Stimulated activated memory B cell treated with anti-CD40 and anti-IgM and Interleukin-4, amounts not matched to agents 10 μg/mL and 1 μg/mL and 100 μg/mL, for 72 hours (primary cell): ENCODE data around the gene PTPRJ.
A peak's percentile ranks its signal among the peaks of the same experiment; 100 is the strongest.
"Not testable (repeated sequence)": the region's sequence is repeated elsewhere in the genome, so short reads cannot be mapped to it uniquely, and the experiment has no call there.

Source experiments
- ATAC-seq: fragments of 150-1000 bp; cut with Tn5 transposase; 2 replicates; pipeline ENCODE4 v1.10.0; 2021
- H3K27ac Mint-ChIP-seq: one replicate; pipeline ENCODE4 v1.8.0; 2022; ENCODE audit warnings: mild to moderate bottlenecking, mixed read lengths
- H3K27me3 Mint-ChIP-seq: one replicate; pipeline ENCODE4 v1.8.0; 2022; ENCODE audit warnings: mixed read lengths
- H3K36me3 Mint-ChIP-seq: one replicate; pipeline ENCODE4 v1.8.0; 2022; ENCODE audit warnings: mixed read lengths
- H3K4me1 Mint-ChIP-seq: one replicate; pipeline ENCODE4 v1.8.0; 2022; ENCODE audit warnings: mixed read lengths
- H3K4me3 Mint-ChIP-seq: one replicate; pipeline ENCODE4 v1.8.0; 2022; ENCODE audit warnings: mild to moderate bottlenecking, moderate library complexity, mixed read lengths
- H3K9me3 Mint-ChIP-seq: one replicate; pipeline ENCODE4 v1.8.0; 2022; ENCODE audit warnings: mixed read lengths

PTPRJ gene

DNA sequence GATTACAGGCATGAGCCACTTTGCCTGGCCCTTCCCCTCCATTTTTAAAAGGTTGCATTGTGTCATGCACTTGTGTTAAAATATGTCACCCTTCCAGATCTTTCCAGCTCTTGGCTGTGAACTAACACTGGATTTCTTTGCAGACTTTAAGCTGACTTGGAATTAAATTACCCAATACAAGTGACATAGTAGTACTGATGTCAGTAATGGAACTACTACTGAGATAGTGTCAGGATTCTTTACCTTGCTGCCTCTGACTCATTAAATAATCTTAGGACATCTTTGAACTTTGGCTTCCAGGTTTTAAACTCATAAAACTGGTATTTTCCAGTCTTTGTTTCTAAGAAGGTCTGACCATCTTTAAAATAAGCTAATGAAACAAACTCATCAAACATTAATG lies 184.5 kb downstream of the PTPRJ start:
- Mint-ChIP-seq H3K9me3 (no peaks in the 10 kb centered on the region), H3K36me3 (peaks cover 79% of the 10 kb centered on the region), H3K27me3 (no peaks in the 10 kb centered on the region), H3K27ac (no peak overlapping the region), H3K4me3 (no peak overlapping the region), H3K4me1 (peaks cover 4% of the 10 kb centered on the region)
- no peak for ATAC-seq

DNA sequence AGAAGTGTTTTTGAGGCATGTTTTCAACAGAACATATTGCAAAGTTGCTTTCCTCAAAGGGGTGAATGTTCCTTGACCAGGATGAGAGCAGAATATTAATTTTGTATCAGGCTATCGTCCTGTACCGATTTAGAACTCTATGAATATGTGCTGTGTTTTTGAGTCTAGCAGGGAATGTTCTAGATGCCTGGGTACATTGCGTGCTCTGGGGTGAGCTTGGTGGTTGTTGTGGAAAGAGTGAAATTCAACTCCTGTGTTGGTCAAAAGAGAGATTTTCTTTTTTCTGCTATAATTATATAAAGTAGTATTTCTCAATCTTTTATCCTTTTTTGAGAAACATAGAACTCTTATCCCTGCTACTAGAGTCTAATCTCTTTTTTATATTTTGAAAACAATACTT lies 185.1 kb downstream of the PTPRJ start:
- peaks cover 9% of the 10 kb centered on the region for H3K4me1 Mint-ChIP-seq
- H3K4me3 Mint-ChIP-seq = no peak overlapping the region
- H3K27ac Mint-ChIP-seq = no peak overlapping the region
- H3K36me3 Mint-ChIP-seq = peaks cover 73% of the 10 kb centered on the region
- H3K9me3 Mint-ChIP-seq = no peaks in the 10 kb centered on the region
- no peaks in the 10 kb centered on the region for H3K27me3 Mint-ChIP-seq
- no peak for ATAC-seq

DNA sequence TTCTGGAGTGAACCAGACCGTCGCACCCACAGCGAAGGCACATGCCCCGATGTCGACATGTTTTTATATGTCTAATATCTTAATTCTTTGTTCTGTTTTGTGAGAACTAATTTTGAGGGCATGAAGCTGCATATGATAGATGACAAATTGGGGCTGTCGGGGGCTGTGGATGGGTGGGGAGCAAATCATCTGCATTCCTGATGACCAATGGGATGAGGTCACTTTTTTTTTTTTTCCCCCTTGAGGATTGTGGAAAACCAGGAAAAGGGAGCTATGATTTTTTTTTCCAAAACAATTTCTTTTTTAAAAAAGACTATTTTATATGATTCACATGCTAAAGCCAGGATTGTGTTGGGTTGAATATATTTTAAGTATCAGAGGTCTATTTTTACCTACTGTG lies 187.0 kb downstream of the PTPRJ start:
- Mint-ChIP-seq H3K4me1 (peaks cover 22% of the 10 kb centered on the region), H3K27me3 (no peaks in the 10 kb centered on the region), H3K36me3 (peaks cover 67% of the 10 kb centered on the region), H3K9me3 (no peaks in the 10 kb centered on the region), H3K4me3 (no peak overlapping the region), H3K27ac (no peak overlapping the region)
- ATAC-seq = no peak

DNA sequence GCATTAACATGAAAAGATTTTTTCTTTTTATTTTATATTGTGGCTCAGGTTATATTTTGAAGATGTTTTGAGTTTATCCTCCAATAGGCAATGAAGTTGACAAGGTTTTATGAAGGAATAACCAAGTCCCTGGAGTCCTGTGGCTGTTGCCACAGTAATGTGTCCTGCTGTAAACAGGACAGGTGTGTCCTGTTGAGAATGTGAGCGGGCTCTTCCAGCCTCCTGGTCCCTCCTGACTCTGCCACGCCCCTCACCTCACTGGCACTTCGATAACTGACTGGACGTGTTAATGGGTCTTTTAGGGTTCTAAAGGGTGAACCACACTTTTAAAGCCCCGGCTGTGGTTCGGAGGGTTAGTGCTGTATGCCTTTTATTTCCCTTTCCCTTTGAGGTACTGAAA lies 188.5 kb downstream of the PTPRJ start:
- H3K27me3 Mint-ChIP-seq = no peaks in the 10 kb centered on the region
- H3K9me3 Mint-ChIP-seq = no peaks in the 10 kb centered on the region
- peaks cover 52% of the 10 kb centered on the region for H3K36me3 Mint-ChIP-seq
- H3K4me1 Mint-ChIP-seq = peaks cover 27% of the 10 kb centered on the region
- no peak overlapping the region for H3K4me3 Mint-ChIP-seq
- no peak for ATAC-seq
- no peak overlapping the region for H3K27ac Mint-ChIP-seq

DNA sequence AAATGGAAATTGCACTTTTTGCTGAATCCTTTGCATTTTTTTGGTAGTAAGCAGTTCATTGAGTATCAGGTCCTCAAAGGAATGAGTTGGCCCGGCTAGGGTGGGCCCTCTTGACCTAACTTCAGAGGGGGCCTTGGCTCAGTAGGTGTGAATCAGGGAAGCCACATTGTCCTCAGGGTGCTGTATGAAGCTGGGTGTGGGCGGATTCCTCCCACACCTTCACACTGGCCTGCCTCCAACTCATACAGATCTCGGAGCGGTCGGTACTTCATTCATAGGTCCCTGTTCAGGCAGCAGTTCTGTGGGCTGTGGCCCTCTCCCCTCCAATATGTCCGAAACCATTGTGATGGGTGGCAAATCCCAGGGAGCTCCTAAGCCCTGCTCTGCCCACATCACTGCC lies 188.9 kb downstream of the PTPRJ start:
- no peak for ATAC-seq
- Mint-ChIP-seq H3K27ac (no peak overlapping the region), H3K4me1 (peaks cover 27% of the 10 kb centered on the region), H3K4me3 (no peak overlapping the region), H3K9me3 (no peaks in the 10 kb centered on the region), H3K27me3 (no peaks in the 10 kb centered on the region), H3K36me3 (peaks cover 49% of the 10 kb centered on the region)

DNA sequence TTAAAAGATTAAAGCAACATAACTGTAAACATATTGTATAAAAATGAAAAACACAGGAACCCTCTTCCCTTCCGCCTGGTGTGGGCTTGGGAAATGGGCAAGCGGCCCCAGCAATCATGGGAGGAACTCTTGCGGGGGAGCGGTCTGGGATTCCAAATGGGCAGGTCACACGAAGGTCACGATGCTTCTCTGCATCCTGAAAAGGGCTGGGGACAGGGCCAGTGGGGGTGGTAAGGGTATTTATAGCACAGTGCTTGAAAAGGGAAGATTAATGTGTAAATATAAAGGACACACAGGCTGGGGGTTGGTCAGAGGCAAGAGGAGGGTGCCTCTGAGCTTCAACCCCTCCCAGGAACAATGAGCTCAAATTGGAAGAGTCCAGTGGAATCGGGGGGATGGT lies 189.4 kb downstream of the PTPRJ start:
- no peak for ATAC-seq
- H3K27me3 Mint-ChIP-seq = no peaks in the 10 kb centered on the region
- H3K27ac Mint-ChIP-seq = no peak overlapping the region
- H3K9me3 Mint-ChIP-seq = no peaks in the 10 kb centered on the region
- H3K4me3 Mint-ChIP-seq = no peak overlapping the region
- peaks cover 27% of the 10 kb centered on the region for H3K4me1 Mint-ChIP-seq
- peaks cover 47% of the 10 kb centered on the region for H3K36me3 Mint-ChIP-seq

DNA sequence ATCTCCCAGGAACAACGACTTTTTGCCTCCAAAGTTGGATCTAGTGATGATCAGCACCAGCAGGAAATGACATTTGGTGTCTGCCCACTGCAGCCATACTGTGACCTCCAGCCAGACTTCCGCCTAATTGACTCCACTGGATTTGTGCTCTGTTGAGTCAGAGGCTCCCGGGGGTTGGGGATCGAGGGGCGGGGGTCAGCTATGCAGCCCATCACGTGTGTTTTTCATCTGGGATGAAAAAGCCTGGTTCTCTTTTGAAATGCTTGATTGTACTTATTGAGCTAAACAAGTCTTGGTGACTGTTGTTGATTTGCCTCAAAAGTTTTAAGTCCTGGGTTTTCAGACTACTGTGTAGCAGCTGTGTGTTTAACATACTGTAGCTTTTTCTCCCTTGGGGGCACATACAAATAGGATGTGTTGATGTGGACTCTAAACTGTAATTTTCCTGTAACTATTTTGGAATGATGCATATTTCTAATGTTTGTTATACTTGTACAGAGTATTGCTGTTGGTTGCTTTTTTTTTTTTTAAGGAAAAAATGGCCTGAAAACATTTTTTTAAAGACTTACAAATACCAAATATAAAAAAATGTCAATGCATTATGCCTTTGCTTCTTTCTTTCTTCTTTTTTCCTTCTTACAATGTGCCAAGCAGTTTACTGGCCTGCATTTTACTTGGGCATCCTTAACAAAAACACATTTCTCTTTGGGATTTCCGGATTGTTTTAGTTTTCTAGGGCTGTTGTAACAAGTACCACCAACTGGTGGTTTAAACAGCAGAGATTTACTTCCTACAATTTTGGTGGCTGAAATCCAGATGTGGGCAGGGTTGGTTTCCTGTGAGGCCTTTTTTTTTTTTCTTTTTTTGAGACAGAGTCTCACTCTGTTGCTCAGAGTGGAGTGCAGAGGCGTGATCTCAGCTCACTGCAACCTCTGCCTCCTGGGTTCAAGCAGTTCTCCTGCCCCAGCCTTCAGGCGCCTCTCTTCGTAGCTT lies 190.2 kb downstream of the PTPRJ start:
- Mint-ChIP-seq H3K27me3 (no peaks in the 10 kb centered on the region), H3K4me1 (peaks cover 27% of the 10 kb centered on the region), H3K27ac (peak overlapping the region; percentile 3), H3K4me3 (no peak overlapping the region), H3K9me3 (no peaks in the 10 kb centered on the region), H3K36me3 (peaks cover 39% of the 10 kb centered on the region)
- peak; percentile 39 for ATAC-seq

DNA sequence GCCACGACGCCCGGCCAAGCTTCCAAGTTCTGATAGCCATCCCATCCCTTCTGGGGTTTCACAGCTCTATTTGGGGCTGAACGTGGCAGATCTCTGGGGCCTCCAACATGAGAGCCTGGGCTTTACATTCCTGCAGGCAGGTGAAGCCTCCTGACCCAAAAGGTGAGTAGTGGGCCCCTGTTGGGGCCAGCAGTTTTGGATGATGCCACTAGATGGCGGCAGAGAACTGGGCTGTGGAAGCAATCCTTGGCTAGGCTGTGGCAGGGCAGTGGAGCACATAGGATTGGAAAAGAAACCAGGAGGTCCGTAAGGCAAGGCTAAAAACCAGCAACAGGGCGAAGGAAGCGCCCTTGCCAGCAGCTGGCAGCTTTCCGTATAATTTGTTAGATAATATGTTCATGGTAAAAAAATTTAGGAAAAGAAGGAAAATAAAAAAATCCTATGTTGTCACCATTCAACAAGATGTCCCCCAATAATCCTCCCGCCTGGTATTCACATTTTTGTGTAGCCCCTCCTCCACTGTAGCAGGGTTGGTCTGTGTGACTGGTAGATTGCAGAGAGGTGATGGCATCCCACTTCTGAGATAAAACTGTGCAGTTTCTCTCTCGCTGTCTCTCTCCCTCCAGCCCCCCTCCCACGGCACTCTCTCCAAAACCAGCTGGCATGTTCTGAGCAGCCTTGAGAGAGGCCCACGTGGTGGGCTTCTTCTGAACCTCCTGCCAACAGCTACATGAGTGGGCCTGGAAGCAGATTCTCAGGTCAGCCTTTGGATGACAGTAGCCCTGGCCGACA lies 192.7 kb downstream of the PTPRJ start:
- Mint-ChIP-seq H3K9me3 (no peaks in the 10 kb centered on the region), H3K4me1 (peaks cover 27% of the 10 kb centered on the region), H3K27me3 (no peaks in the 10 kb centered on the region), H3K36me3 (peaks cover 14% of the 10 kb centered on the region), H3K27ac (no peak overlapping the region), H3K4me3 (no peak overlapping the region)
- peak; percentile 67 for ATAC-seq

DNA sequence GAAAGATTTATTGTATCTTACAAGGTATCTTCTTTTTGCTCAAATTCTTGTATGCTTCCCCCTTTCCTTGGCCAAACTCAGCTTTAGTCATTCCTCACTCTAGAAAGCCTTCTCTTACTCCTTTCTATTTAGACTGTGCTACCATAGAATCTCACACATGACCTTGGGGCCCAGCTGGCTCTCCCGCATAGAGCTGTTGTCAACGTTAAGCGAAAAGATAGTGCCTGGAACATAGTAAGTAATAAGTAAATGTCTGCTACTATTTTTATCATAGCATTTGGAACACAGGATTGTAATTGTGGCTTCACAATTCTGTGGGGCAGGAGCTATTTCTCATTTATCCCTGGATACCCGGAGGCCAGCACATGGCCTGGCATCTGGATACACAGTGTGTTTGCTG lies 197.3 kb downstream of the PTPRJ start:
- Mint-ChIP-seq H3K4me3 (no peak overlapping the region), H3K36me3 (no peaks in the 10 kb centered on the region), H3K27ac (no peak overlapping the region), H3K9me3 (no peaks in the 10 kb centered on the region), H3K27me3 (peaks cover 6% of the 10 kb centered on the region), H3K4me1 (peaks cover 5% of the 10 kb centered on the region)
- ATAC-seq = no peak

DNA sequence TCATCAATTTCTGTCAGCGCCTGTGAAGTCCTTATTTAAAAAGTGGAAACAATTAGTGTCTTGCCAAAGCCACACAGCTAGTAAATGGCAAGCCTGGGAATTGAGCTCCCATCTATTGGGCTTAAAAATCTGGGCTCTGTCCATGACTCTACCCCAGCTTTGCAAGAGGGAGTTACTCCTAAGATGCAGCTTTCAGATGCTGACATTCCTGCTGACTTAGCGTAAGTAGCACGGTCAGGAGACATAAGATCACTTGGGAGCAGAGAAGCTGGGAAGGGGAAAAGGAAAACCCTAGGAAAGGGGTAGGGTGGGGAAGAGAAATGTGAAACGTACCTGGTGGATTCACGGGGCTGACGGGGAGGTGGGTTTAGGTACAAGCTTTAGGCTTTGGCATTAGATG lies 200.3 kb downstream of the PTPRJ start:
- H3K4me3 Mint-ChIP-seq = no peak overlapping the region

DNA sequence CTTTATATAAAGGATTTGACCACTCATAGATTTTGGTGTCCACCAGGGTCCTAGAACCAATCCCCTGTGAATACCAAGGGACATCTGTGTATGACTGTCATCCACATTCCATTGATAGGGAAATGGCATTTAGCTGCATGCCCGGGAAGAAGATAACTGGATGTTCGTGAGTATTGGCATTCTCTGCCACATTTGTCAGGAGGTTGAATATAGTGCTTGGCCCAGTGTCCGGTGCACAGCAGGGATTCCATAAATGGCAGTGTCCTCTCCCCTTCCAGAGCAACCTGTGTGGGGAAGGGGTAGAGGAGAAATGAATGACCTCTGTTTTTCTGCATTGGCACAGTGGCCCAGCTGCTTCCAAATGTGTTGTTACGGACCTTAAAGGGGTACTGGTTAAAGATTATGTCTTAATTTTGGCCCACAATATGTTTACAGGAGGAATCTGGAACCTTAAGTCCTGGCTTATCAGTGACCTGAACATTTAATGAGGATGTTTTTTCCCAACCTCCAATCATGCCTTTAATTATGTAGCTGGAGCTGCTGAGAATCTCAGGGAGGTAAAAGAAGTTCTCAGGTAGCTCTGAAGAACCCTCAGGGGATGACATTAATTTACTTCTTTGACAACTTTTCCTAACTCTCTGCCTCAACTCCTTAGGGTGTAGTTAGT lies 202.6 kb downstream of the PTPRJ start:
- H3K36me3 Mint-ChIP-seq = no peaks in the 10 kb centered on the region
- H3K9me3 Mint-ChIP-seq = no peaks in the 10 kb centered on the region
- peaks cover 6% of the 10 kb centered on the region for H3K27me3 Mint-ChIP-seq
- no peak for ATAC-seq
- no peak overlapping the region for H3K4me3 Mint-ChIP-seq
- no peak overlapping the region for H3K27ac Mint-ChIP-seq
- no peaks in the 10 kb centered on the region for H3K4me1 Mint-ChIP-seq

More for the DNA sequence above, 200.3 kb downstream of the PTPRJ start:
- H3K9me3 Mint-ChIP-seq = no peaks in the 10 kb centered on the region
- H3K27me3 Mint-ChIP-seq = peaks cover 6% of the 10 kb centered on the region
- no peaks in the 10 kb centered on the region for H3K36me3 Mint-ChIP-seq
- ATAC-seq = no peak
- no peaks in the 10 kb centered on the region for H3K4me1 Mint-ChIP-seq
- H3K27ac Mint-ChIP-seq = no peak overlapping the region

DNA sequence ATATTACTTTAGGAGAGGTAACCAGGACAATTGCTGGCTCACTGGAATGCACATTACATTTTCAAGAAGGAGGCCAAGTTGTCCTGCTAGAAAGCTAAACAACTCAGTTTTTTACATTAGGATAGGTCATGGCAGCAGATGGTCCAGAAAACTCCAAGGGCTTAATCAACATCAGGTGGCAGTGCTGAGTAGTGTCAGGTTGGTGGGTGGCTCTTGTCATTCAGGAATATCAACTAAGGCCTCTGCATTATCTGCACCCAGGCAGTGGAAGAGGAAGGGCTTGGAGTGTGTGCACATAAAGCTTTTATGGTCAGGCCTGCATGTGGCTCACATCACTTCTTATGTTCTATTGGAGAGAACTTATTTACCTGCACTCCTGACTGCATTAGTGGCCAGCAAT lies 204.1 kb downstream of the PTPRJ start:
- Mint-ChIP-seq H3K9me3 (no peaks in the 10 kb centered on the region), H3K4me1 (no peaks in the 10 kb centered on the region), H3K27me3 (no peaks in the 10 kb centered on the region), H3K4me3 (no peak overlapping the region), H3K27ac (no peak overlapping the region), H3K36me3 (no peaks in the 10 kb centered on the region)
- no peak for ATAC-seq

DNA sequence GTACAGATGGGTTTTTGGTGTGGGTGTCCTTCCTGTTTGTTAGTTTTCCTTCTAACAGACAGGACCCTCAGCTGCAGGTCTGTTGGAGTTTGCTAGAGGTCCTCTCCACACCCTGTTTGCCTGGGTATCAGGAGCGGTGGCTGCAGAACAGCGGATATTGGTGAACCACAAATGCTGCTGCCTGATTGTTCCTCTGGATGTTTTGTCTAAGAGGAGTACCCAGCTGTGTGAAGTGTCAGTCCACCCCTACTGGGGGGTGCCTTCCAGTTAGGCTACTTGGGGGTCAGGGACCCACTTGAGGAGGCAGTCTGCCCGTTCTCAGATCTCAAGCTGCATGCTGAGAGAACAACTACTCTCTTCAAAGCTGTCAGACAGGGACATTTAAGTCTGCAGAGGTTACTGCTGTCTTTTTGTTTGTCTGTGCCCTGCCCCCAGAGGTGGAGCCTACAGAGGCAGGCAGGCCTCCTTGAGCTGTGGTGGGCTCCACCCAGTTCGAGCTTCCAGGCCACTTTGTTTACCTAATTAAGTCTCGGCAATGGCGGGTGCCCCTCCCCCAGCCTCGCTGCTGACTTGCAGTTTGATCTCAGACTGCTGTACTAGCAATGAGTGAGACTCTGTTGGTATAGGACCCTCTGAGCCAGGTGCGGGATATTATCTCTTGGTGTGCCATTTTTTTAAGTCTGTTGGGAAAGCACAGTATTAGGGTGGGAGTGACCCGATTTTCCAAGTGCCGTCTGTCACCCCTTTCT lies 210.7 kb downstream of the PTPRJ start:
- H3K27me3 Mint-ChIP-seq = peaks cover 24% of the 10 kb centered on the region
- H3K4me1 Mint-ChIP-seq, H3K27ac Mint-ChIP-seq, ATAC-seq, H3K36me3 Mint-ChIP-seq, H3K9me3 Mint-ChIP-seq, H3K4me3 Mint-ChIP-seq: not testable (repeated sequence)

DNA sequence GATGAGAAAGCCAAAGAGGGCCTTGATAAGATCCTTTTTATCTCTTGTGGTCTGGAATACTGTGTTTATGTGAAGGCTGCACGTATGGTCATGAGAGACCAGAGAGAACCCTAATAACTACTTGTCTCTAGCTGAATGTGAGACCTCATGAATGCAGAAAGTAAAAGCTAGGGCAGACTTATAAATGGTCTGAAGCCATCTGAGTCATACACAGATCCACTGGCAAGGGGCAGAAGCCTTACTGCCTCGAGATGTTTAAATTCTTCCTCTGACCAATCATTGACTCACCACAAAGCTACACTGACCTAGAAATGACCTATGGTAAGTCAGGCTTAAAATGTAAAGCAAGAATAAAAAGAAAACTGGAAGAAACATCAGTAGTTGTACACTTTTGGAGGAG lies 213.5 kb downstream of the PTPRJ start:
- Mint-ChIP-seq H3K36me3 (no peaks in the 10 kb centered on the region), H3K4me1 (no peaks in the 10 kb centered on the region), H3K9me3 (peaks cover 14% of the 10 kb centered on the region), H3K4me3 (no peak overlapping the region), H3K27me3 (peaks cover 39% of the 10 kb centered on the region), H3K27ac (no peak overlapping the region)
- no peak for ATAC-seq

DNA sequence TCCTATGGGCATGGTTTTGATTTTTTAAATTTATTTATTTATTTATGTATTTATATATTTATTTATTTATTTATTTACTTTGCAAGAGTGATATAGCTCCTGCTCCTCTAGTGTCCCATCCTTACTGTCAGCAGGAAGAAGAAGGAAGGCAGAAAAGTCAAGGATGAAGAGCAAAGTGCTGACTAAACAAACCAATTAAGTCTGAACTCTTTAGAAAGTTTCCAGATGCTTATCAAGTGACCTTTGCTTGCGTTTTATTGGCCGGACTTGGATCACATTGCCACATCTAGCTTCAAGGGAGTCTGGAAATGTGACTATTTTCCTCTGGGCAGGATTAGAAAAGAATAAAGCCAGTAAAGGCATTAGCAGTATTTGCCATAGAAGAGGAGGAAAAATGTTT lies 227.5 kb downstream of the PTPRJ start:
- Mint-ChIP-seq H3K36me3 (no peaks in the 10 kb centered on the region), H3K27ac (no peak overlapping the region), H3K4me3 (no peak overlapping the region), H3K27me3 (peaks cover 34% of the 10 kb centered on the region), H3K9me3 (no peaks in the 10 kb centered on the region), H3K4me1 (no peaks in the 10 kb centered on the region)
- no peak for ATAC-seq
